HG03442 (cell line): ENCODE results near the gene DENND11.

Source experiments
- ATAC-seq: cut with Tn5 transposase; IDR thresholded peaks from one replicate; pipeline ENCODE4 v1.9.1; 2021; ENCODE audit warnings: mild to moderate bottlenecking, moderate library complexity; ENCODE audit not compliant: unreplicated experiment

Gene DENND11, protein sequence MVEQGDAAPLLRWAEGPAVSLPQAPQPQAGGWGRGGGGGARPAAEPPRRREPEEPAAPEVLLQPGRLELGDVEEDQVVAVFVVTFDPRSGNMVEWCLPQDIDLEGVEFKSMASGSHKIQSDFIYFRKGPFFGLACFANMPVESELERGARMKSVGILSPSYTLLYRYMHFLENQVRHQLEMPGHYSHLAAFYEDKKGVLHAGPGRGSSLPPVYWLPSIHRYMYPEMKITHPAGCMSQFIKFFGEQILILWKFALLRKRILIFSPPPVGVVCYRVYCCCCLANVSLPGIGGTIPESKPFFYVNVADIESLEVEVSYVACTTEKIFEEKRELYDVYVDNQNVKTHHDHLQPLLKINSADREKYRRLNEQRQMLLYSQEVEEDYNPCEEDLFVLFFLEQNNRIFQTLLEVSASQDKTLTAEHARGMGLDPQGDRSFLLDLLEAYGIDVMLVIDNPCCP

DNA sequence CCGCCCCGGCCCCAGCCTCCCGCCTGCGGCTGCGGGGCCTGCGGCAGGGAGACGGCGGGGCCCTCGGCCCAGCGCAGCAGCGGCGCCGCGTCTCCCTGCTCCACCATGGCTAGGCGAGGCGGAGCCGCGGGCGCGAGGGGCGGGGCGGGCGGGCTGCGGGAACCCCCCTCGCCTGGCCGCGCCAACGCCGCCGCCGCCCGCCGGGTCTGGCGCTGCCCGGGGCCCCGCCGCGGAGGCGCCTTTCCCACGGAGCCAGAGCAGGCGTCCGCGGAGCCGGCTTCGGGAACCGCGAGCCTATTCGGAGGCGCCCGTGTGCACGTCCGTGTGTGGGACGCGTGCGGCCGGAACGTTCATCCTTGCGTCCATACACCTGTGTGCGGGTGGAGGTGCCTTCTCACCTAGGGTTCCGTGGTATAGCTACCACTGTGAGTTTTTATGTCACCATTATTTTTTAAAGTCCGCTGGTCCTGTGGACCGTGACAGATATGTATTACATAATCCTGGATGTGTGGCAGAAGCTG, at the start of gene DENND11:
DENND11 (minus strand) TSS at position 120 of the 521 bp plus-strand sequence; CDS start at position 107, 13 bp downstream.
- peak; percentile 75 for ATAC-seq

DNA sequence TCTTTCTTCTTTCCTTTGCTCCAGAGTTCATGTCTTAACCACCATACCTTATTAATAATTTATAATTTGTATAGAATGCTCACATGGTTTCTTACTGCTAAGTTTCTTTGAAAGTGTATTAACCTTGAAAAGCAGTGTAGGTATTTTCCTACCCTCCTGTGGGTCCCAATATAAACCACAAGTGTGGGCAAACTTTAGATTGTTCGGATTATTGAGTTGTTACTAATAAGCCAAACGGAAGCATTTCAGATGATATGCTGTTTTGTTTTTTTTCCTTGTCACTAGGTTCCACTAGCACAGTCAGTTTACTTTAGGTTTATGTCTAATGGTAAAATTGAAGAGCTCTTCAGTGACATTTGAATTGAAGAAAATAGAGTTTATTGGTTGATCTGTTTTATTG, 46.4 kb upstream of the DENND11 start:
- ATAC-seq: no peak

DNA sequence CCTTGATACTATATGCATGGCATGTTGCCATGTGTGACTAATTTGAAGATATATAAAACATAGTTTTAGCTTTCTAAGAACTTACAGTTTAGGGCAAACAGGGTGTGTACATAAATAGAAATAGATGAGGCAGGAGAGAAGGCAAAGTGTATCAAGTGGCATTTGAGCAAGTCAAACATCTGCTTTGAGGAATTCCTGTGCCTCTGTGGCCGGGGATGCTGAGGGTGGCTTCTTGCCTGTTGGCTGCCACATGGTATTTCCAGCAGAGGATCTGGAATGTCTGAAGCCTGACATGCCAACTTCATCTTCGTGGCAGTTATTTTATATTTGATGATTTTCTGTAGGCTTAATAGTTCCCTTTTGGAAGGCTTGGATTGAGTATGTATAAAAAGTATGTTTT, 42.2 kb upstream of the DENND11 start:
- no peak for ATAC-seq

DNA sequence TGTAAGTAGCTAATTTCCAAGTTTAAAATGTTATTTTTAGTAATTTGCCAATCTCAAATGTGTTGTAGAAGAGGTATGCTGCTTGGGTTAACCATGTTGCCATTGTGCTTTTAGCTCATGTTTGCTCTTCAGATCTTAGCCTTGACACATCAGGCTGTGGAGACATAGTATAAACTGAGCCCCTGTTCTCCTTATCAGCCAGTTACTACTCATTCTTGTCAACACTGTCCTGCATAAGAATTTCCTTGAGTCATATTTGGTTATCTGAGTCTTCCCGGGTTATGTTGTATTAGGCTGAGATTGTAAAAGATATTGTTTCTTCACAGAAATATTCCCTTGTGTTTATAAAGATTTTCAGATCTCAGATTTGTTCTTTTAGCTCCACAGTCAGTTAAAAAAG, 40.3 kb upstream of the DENND11 start:
- no peak for ATAC-seq

DNA sequence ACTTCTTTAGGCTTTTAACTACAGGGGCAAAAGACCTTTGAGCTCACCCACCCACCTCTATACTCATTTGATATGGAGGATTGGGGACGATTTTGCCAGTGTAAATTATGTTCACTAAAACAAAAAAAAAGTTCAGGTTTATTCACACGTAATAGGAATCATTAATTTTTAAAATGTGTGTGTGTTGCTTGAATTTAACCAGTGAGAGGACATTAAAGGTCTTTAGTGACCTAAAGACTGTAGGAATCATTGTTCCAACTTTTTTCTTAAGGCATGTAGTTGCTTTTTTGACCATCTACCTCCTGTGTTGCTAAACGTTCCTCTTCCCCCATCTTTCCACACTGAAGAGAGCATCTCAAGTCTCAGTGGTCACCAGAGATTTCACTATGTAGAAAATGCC, 37.3 kb upstream of the DENND11 start:
- ATAC-seq: no peak

DNA sequence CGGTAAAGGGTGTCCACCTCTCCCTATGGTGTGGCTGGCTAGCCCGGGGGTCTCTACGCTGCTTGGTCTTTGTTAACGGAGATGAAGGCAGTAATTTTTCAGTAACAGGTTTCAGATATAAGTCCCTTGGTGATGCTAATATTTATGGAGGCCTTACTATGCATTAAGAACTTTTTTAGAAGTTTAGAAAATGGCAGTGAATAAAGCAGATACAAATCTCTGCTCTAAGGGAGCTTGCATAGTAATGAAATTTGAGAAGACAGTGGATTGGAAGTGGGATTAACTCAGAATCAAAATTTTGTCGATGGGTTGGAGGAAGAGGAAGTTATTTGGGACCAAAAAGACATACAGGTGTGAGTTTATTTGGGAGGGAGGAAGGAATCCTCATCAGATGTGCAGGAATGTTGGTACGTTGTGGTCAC, 36.6 kb upstream of the DENND11 start:
- no peak for ATAC-seq

DNA sequence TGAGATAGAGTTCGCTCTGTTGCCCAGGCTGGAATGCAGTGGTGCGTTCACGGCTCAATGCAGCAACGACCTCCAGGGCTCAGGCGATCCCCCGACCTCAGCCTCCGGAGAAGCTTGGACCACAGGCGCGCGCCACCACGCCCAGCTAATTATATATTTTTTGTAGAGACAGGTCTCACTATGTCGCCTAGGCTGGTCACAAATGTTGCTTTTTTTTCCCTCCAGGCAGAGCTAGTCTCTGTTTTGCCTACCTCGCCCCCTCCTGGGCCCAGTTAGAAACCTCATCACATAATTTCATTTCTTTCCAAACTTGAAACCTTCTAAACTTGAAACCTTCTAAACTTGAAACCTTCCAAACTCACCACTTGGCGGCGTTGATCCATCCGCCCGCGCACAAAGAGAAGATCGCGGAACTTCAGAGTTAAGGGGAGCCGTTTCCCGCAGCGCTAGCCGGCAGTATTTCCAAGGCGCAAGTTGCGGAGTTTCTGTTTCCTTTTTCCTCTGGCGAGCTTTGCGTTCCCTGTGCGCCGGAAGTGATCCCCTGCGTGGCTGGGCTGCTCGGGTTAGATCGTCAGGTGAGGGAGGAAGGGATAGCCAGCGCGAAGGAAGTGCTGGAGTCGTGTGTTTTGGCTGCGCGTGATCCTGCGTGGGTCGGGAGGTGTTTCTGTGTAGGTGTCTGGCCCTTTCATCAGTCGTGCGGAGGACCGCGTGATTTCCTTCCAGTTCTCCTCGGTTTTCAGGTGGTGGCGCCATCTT, 36.0 kb upstream of the DENND11 start, which contains the start of gene SSBP1:
SSBP1 (plus strand) TSS at position 523 of the 756 bp plus-strand sequence. CDS start 809 bp downstream, outside the sequence.
- peak; percentile 87 for ATAC-seq

DNA sequence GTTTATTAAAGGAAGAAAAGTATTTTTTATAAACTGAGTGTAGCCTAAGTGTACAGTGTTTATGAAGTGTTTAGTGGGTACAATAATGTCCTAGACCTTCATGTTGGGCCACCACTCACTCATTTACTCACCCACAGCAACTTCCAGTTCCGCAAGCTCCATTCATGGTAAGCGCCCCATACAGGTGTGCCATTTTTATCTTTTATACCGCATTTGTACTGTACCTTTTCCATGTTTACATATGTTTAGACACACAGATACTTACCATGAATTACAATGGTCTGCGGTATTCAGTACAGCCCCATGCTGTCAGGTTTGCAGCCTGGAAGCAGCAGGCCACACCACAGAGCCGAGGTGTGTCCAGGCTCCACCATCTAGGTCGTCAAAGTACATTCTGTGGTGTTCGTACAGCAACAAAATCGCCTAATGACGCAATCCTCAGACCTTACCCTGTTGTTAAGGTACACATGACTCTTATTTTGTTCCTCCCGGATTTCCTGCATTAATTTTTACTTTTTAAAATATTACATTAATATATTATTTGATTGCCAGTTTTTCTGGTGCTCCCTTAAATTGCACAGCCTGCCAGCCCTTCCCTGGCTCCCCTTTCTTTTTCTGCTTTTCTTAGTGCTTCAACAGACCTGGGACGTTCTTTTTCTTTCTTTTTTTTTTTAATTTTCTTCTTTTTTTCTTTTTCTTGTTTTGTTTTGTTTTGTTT, 35.3 kb upstream of the DENND11 start:
- no peak for ATAC-seq

DNA sequence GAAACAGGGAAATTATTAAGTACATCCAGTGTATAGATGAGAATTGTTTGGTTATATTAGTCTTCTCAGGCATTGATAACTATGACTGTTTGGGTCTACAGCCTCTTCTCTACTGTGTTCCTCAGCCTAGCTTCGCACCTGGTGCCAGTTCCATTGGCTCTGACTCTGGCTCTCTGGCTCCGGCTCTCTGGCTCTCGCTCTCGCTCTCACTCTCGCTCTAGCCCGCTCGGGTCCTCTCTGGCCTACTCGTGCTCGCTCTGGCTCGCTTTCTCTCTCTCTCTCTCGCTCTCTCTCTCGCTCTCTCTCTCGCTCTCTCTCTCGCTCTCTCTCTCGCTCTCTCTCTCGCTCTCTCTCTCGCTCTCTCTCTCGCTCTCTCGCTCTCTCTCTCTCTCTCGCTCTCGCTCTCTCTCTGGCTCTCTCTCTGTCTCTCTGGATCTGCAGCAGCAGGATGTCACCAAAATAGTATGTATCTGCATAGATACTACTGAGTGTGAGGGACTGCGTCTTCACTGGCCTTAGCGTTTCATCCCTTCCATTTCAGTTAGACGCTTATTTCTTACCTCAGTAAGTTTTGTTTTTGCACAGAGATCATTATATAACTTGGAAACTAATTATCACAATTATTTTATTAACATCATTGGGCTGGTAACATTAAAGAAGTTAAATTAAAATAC, 29.6 kb upstream of the DENND11 start:
- ATAC-seq: no peak

DNA sequence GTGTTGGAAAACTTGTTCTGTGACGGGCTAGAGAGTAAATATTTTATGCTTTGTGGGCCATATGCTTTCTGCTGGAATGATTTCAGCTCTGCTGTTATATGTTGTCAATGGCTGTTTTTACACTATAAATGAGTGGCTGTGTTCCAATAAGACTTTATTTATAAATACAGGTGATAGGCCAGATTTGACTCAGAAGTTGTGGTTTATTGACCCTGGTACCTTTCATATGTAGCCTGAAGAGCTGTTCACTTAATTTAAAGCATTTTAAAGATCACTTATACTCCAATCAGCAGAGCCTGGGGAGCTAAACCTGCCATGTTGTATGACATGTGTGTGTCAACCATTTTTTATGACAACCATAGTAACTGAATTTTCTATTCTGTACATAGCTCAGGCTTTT, 27.1 kb upstream of the DENND11 start:
- no peak for ATAC-seq

DNA sequence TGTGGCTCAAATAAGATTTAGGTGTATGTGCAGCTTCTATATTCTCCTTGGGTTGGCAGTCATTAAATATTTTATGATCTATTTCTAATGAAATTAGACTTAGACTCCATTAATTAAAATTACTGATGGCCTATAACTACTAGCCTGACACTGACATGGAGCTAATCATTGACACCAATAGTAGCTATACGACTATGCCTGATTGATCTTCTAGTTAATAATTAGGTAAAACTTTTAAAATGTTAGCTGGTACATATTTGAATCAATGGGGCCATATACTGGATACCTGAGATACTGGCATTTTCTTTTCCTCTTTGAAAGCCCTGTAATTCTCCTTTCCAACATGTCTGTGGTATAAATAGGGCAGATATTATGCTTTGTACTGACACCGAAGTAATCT, 20.6 kb upstream of the DENND11 start:
- no peak for ATAC-seq

DNA sequence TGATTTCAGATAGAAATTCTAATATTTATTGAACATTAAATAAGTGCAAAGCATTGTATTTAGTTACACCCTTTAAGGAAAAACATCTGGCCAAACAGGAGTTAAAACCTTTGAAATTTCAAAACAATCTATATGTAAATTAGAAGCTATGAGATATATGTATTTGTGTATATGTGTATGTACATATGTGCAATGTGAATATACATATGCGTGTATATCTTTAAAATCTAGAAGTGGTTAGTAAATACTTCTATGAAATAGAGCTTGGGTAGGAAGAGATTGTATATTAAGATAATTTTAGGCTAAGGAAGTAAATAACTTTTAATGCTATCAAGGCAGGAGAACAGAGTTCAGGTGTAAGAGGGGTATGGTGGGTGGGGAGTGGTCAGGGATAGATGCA, 15.5 kb upstream of the DENND11 start:
- ATAC-seq: no peak

DNA sequence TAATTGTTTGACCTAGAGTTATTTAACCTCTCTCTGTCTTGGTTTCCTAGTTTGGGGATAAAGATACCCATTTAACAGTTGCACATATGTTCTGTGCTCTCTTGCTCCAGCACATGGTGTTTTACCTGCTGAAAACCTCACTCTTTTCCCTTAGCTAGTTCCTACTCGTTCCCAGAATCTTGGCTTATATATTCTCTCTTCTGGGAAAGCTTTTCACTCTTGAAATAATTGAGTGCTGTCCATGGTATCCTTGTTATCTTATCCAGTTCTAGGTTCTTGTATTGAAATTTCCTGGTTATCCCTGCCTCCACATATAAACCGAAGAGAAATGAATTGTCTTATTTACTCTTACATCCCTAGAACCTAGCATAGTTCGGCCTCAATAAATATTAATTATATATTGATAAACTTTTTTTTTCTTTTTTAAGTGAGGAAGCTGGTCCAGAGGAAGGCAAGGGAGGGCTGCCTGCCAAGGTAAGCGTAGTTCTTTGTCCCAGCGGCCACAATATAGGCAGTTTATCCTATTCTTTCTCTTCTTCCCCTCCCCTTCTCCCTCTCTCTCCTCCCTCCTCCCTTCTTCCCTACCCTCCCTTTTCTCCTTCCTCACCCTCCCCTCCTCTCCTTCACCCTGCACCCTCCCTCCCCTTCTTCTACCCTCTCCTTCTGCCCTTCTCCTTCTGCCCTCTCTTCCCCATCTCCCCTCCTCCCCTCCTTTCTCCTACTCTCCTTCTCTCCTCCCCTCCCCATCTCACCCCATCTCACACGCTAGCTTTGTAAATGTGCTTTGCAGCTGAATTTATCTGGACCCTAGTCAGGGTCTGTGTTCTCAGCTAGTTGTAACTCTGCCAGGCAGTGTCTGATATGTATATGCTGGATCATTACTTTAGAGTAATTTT, 14.1 kb upstream of the DENND11 start:
- no peak for ATAC-seq

DNA sequence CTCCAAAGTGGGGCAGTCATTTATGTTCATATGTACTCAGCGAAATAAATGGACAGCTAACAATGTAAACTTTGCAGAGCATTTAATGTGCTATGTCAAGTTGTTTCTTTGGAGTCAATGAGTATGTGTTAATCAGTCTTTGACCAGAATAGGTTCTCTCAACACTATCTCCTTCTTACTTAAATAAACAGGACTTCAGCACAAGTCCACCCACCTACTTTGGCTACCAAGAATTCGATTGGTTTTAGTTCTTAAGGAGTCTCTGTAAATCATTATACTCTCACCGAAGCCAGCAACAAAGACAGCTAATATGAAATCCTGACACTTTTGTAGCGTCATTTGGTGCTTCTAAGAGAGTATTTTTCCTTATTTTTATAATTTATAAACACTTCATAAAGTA, 13.1 kb upstream of the DENND11 start:
- no peak for ATAC-seq

DNA sequence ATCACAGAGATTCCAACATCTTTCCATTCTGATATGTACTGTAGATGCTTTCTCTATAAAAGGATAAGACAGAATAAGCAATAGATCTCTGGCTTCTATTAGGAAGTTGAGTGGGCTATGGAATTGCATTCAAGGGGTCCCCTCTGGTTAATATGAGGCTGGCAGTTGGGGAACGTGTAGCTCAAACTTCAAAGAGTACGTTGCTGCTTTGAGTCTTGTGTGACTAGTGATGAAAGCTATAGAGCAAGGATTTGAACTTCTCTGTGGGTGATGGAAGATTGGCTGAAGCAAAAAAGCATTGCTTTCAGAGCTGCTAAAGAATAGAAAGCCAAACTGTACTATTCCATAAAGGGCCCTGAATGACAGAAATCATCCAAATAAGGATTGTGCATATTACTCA, 12.6 kb upstream of the DENND11 start:
- ATAC-seq: no peak

DNA sequence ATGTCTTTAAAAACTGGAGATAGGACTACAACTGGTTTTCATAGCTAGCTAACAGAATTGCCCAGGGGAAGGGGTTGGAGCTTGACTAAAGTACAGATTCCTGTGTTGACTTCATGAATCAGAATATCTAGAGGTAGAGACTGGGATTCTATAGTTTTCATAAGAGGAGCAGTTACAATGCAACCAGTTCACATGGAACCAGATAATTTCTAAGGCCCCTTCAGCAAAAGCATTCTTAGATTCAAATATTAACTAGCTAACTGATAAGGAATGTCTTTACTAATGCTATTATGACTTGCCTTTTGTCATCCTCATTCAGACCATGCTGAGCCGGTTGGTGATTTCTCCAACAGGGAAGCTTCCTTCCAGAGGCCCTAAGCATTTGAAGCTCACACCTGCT, 11.9 kb upstream of the DENND11 start:
- no peak for ATAC-seq

DNA sequence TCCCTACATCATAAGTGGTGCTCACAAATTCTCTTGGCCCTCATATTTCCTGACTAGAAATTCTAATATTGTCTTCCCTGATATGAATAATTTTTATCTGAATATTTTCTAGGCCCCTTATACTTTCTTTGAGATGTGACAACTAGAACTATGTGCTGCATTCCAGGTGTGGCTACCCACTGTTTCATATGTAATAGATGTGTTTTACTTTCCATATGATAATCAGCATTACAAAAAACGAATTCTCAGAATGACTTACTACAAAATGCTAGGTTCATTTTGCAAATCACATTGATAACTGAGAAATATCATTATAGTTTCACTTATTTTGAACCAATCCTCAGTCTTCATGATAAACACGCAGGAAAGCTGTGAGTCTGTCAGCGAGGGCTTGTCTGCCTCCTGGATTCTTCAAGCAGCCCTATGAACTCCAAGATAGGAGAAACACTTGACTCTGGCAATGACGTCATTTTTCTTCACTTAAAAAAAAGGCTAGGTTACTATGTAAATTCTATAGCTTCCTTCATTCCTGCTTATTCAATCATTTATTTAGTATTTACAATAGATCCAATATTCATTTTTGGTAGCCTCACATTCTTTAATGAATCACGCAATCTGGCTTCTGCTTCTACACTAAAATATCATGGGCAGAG, 10.8 kb upstream of the DENND11 start:
- ATAC-seq: no peak

DNA sequence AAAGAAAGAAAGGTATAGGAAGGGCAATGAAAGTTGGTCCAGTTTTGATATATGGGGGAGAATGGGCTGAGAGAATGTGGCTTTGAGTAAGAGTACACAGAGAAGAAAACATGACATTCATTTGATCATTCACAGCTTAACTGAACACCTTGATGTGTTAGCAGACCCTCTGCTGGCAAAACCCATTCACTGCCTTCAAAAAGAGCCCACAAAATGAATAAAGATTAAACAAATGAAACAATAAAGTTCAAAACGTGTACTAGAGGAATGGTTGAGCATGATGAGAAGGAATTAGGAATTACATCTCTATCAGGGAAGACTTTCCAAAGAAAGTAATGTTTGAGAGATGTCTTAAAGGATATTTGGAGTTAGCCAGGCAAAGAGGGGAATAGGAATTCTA, 8.3 kb upstream of the DENND11 start:
- ATAC-seq: no peak

DNA sequence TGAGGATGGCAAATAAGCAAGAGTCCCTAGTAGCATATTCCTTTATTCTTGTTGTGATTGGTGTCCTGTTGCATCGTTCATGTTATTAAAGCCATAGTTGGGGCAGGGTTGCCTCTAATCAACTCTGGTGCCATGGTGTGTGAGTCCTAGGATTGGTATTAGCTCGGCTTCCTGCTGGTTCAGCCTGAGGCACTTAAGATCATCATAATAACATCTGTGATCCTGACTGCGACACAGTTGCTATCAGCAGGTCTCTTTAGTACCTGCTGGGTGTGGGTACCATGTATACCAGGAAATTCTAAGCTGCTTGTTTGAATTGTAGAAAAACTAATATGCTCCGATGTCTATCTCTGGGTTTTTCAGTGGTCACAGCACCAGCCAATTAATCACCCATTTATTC, 7.8 kb upstream of the DENND11 start:
- no peak for ATAC-seq
